Heart right ventricle (tissue), 16 donors: ENCODE results near the gene TMEM120B. TPM values are rescaled to one million over a fixed set of nuclear protein-coding genes. Genes with fewer than 3 reads are reported as not detected.
A peak's percentile ranks its signal among the peaks of the same experiment; 100 is the strongest.
"Not testable (repeated sequence)": the region's sequence is repeated elsewhere in the genome, so short reads cannot be mapped to it uniquely, and the experiment has no call there.

Source experiments
- ATAC-seq, 8 donors: fragments of 200-7000 bp; cut with Tn5 transposase; one replicate each; pipeline ENCODE4 v1.9.1; 2020; ENCODE audit warnings: mild to moderate bottlenecking in 8 of 8, moderate library complexity in 8 of 8, moderate number of reproducible peaks in 1 of 8
- DNase-seq, 2 donors: peaks; one replicate each; pipeline ENCODE4 v3.0.0-alpha.2; 2020
- H3K27ac ChIP-seq, 10 donors: fragments of 200-600 bp; sonication (generic) in 2 of 10; one replicate each; pipeline versions ENCODE4 v1.5.0 to v1.8.0; 2020 to 2022; ENCODE audit warnings: mild to moderate bottlenecking in 3 of 10
- H3K27me3 ChIP-seq, 7 donors: fragments of 200-600 bp; one replicate each; pipeline ENCODE4 v1.8.0; 2021 to 2022; ENCODE audit warnings: mild to moderate bottlenecking in 2 of 7
- H3K36me3 ChIP-seq, 9 donors: fragments of 200-600 bp; sonication (generic) in 1 of 9; one replicate each; pipeline versions ENCODE4 v1.5.0 to v1.8.0; 2020 to 2022; ENCODE audit warnings: mild to moderate bottlenecking in 2 of 9
- H3K4me1 ChIP-seq, 9 donors: fragments of 200-600 bp; sonication (generic) in 1 of 9; one replicate each; pipeline versions ENCODE4 v1.5.0 to v1.8.0; 2020 to 2022; ENCODE audit warnings: mild to moderate bottlenecking in 4 of 9
- H3K4me3 ChIP-seq, 10 donors: fragments of 200-600 bp; sonication (generic) in 2 of 10; one replicate each; pipeline versions ENCODE4 v1.5.0 to v1.8.0; 2020 to 2022; ENCODE audit warnings: mild to moderate bottlenecking in 7 of 10, moderate library complexity in 2 of 10
- H3K9me3 ChIP-seq, 11 donors: fragments of 200-600 bp in 10 of 11; sonication (generic) in 2 of 11; one replicate each; pipeline versions ENCODE4 v1.5.0 to v1.8.0; 2013 to 2022; ENCODE audit warnings: mild to moderate bottlenecking in 2 of 11, control low read depth in 1 of 11, moderate library complexity in 1 of 11
- CTCF ChIP-seq, 9 donors: fragments of 200-600 bp; sonication (generic) in 2 of 9; IDR thresholded peaks; one replicate each; pipeline versions ENCODE4 v1.5.0 to v1.8.0; 2021 to 2022; ENCODE audit warnings: antibody characterized with exemption in 9 of 9, mild to moderate bottlenecking in 5 of 9, moderate library complexity in 1 of 9
- WGBS, 2 donors: extraction: QIAGEN DNeasy Blood & Tissue Kit; methylation state at CpG; one replicate each; pipeline ENCODE4 v1.1.7; 2013; ENCODE audit warnings: inconsistent platforms in 1 of 2; 5-methylcytosine and 5-hydroxymethylcytosine counted together
- intact Hi-C, 10 donors: fragments of 100-400 bp; cut with DNase I; formaldehyde crosslinking; loops; one replicate each; pipeline versions ENCODE4 v1.11.1 to v1.14.2; 2022
- polyA plus RNA-seq, 2 donors: library from polyadenylated mRNA; stranded (reverse); fragments of 200-250 nt; gene quantifications; one replicate each; pipeline ENCODE4 v1.2.3, GENCODE V29; 2013
- total RNA-seq, 10 donors: library from RNA; stranded (reverse); fragmentation: NEBNext Ultra II Directional in 3 of 10; extraction: Animal tissue kit (Norgen Biotek cat#: 25700) in 3 of 10; gene quantifications; one replicate each; pipeline versions ENCODE4 v1.2.1 to v1.2.4, GENCODE V29; 2021 to 2023
- donor health status: Arrhythmogenic right ventricular cardiomyopathy.
- donor health status: ischemic (EF 13 %, LVEDD 7.1; RV severe dilation, severe dysfunction).
- donor health status: healthy with polysubstance abuse.
- donor health status: DM: no; HTN: yes; CAD: no.
- donor health status: DM: no; HTN: no; CAD: no.
- donor health status: ischemic (EF 25% LVEDD 6.9; RV normal size, moderate dysfunction).
- donor health status: ischemic (EF 25% LVEDD 5.7; RV mildly dilated, moderate dysfunction).
- donor health status: healthy.
- donor health status: DM: yes; HTN: yes; CAD: no.
- donor health status: Ischemic cardiomyopathy.
- donor health status: ischemic (EF 35%, LVEDD 5.7; RV mildly dilated, moderate dysfunction).
- donor health status: nonischemic (EF 11% LVEDD 7.7; RV severe dilation, severe dysfunction).
- donor health status: DM: yes; HTN: yes; CAD: no.
- donor health status: PGD.
- donor health status: ischemic (EF 29% LVEDD 5.4; RV normal size, mild dysfunction).
- donor health status: nonischemic (EF 23%, LVEDD 6.1; RV moderate dilation, normal function).

Gene TMEM120B
- total and polyA plus RNA-seq, 12 donors = 5.3 to 12.7 (median 7.4) TPM

- no peak for DNase-seq
- peak overlapping the region in 7 of 10 donors; percentile 28 to 96 (median 87) for H3K27ac ChIP-seq
- ATAC-seq = peak in 1 of 8 donors; percentile 21
- TF ChIP-seq CTCF (IDR thresholded peaks at IDR 0.05) = no peak
- WGBS, 2 donors = 27 to 45% methylated on average over 6 of the region's 6 CpGs
- H3K36me3 ChIP-seq = no peaks in the 10 kb centered on the region
- no peaks in the 10 kb centered on the region for H3K27me3 ChIP-seq
- peak overlapping the region; percentile 71 to 98 (median 94) for H3K4me3 ChIP-seq
- H3K4me1 ChIP-seq = peaks cover 8 to 27% (median 17%) of the 10 kb centered on the region in 9 donors
- intact Hi-C loops = loop anchor here in 6 of 10 donors (2.0 to 10.0 kb wide), 5 partner anchors 39 to 171 kb away; partner anchors contain the start of gene PSMD9 (in 1 of the 6)
- no peaks in the 10 kb centered on the region for H3K9me3 ChIP-seq
These were observed 1.2 kb downstream of the TMEM120B start for GRCh38 chr12:121713793-121714192.

- intact Hi-C loops = loop anchor here in 2 of 10 donors (5.0 to 10.0 kb wide), 2 partner anchors 37 to 170 kb away; partner anchors contain the start of gene PSMD9 (in 1 of the 2)
- H3K36me3 ChIP-seq, ATAC-seq, DNase-seq, H3K4me3 ChIP-seq, H3K27ac ChIP-seq, H3K9me3 ChIP-seq, H3K27me3 ChIP-seq: not testable (repeated sequence)
- H3K4me1 ChIP-seq = peaks cover 8 to 27% (median 17%) of the 10 kb centered on the region in 9 donors
- 96 to 97% methylated on average over 7 of the region's 7 CpGs for WGBS, 2 donors
These were observed 2.5 kb downstream of the TMEM120B start for GRCh38 chr12:121715055-121715454.

GRCh38 chr12:121715862-121716435 is 3.4 kb downstream of the TMEM120B start:
- intact Hi-C loops = loop anchor here in 2 of 10 donors (5.0 to 10.0 kb wide), 2 partner anchors 36 to 169 kb away; partner anchors contain the start of gene PSMD9 (in 1 of the 2)
- DNase-seq (no peak), ATAC-seq (no peak)
- Histone ChIP-seq H3K9me3 (no peaks in the 10 kb centered on the region), H3K27me3 (no peaks in the 10 kb centered on the region), H3K27ac (no peak overlapping the region), H3K4me1 (peaks cover 8 to 27% (median 17%) of the 10 kb centered on the region in 9 donors), H3K36me3 (no peaks in the 10 kb centered on the region), H3K4me3 (no peak overlapping the region)
- WGBS, 2 donors = 78 to 79% methylated on average over 6 of the region's 6 CpGs
- TF ChIP-seq CTCF (IDR thresholded peaks at IDR 0.05) = no peak

GRCh38 chr12:121717041-121717699 is 4.6 kb downstream of the TMEM120B start:
- 77 to 83% methylated on average over 10 of the region's 10 CpGs for WGBS, 2 donors

More at GRCh38 chr12:121717041-121717699, 4.6 kb downstream of the TMEM120B start:
- ATAC-seq (no peak), DNase-seq (no peak)
- intact Hi-C loops = loop anchor here in 2 of 10 donors (5.0 to 10.0 kb wide), 2 partner anchors 35 to 168 kb away; partner anchors contain the start of gene PSMD9 (in 1 of the 2)
- H3K27me3 ChIP-seq = no peaks in the 10 kb centered on the region
- H3K27ac ChIP-seq = peak overlapping the region in 1 of 10 donors; percentile 5
- peaks cover 6 to 17% (median 13%) of the 10 kb centered on the region in 9 donors for H3K4me1 ChIP-seq
- H3K4me3 ChIP-seq = no peak overlapping the region
- no peaks in the 10 kb centered on the region for H3K36me3 ChIP-seq
- no peak for TF ChIP-seq CTCF (IDR thresholded peaks at IDR 0.05)
- no peaks in the 10 kb centered on the region for H3K9me3 ChIP-seq
